HG03064 (cell line): Measurements from ENCODE around the gene OR9K2.
"Not testable (repeated sequence)": the region's sequence is repeated elsewhere in the genome, so short reads cannot be mapped to it uniquely, and the experiment has no call there.

Experiments
- ATAC-seq: cut with Tn5 transposase; IDR thresholded peaks from one replicate; pipeline ENCODE4 v1.9.1; 2021; ENCODE audit warnings: low read depth; ENCODE audit not compliant: unreplicated experiment

Gene OR9K2

GRCh38 chr12:55126106-55126505 lies at the start of gene OR9K2:
OR9K2 (plus strand) TSS chr12:55126406; CDS start chr12:55129835, 3,429 bp downstream.
- no peak for ATAC-seq

GRCh38 chr12:55092579-55092978 lies 33.6 kb upstream of the OR9K2 start:
- no peak for ATAC-seq

GRCh38 chr12:55112378-55112875 lies 13.8 kb upstream of the OR9K2 start:
- ATAC-seq = no peak

- no peak for ATAC-seq
These were observed 10.1 kb upstream of the OR9K2 start for GRCh38 chr12:55116152-55116551.

- no peak for ATAC-seq
These were observed 6.6 kb downstream of the OR9K2 start for GRCh38 chr12:55132816-55133215.

- ATAC-seq = no peak
These were observed 16.7 kb downstream of the OR9K2 start for GRCh38 chr12:55142669-55143565.

GRCh38 chr12:55143566-55143870 lies 17.3 kb downstream of the OR9K2 start:
- ATAC-seq = no peak

GRCh38 chr12:55167010-55167640 lies 40.9 kb downstream of the OR9K2 start:
- ATAC-seq = not testable (repeated sequence)

- no peak for ATAC-seq
These were observed 45.2 kb downstream of the OR9K2 start for GRCh38 chr12:55171445-55171844.

GRCh38 chr12:55171846-55172245 lies 45.6 kb downstream of the OR9K2 start:
- ATAC-seq = not testable (repeated sequence)

- ATAC-seq = no peak
These were observed 46.5 kb downstream of the OR9K2 start for GRCh38 chr12:55172686-55173085.

- ATAC-seq = no peak
These were observed 47.2 kb downstream of the OR9K2 start for GRCh38 chr12:55173456-55173855.
